HEK293 (cell line): Measurements from ENCODE around the gene PTPRF.

Experiments used
- CTCF ChIA-PET: fragments of 350-600 bp; formaldehyde crosslinking; extraction: SDS; loops from one replicate; lab custom pipeline; 2021; ENCODE audit warnings: antibody characterized with exemption; lab: Yijun Ruan, JAX
- POLR2A ChIA-PET: fragments of 300-600 bp; formaldehyde crosslinking; extraction: SDS; loops from one replicate; lab custom pipeline; 2020; ENCODE audit warnings: antibody characterized with exemption, inconsistent platforms; lab: Yijun Ruan, JAX
- H3K27ac ChIP-seq: fragments of 200-500 bp; sonication (Bioruptor generic); 2 replicates; pipeline ENCODE4 v1.5.1; 2014; ENCODE audit warnings: low read depth, low read length, control low read depth, inconsistent platforms; ENCODE audit errors: extremely low read depth
- H3K36me3 ChIP-seq, 2 experiments: fragments of 200-500 bp in 1 of 2; sonication (Bioruptor generic) in 1 of 2; 1 replicate in 1 of 2; 2 replicates in 1 of 2; pipeline ENCODE4 v1.5.1; 2014 to 2017; ENCODE audit warnings: inconsistent platforms in 2 of 2, low read length in 2 of 2; ENCODE audit not compliant: control insufficient read depth in 2 of 2, insufficient read depth in 1 of 2
- H3K4me1 ChIP-seq: fragments of 200-500 bp; sonication (Bioruptor generic); 2 replicates; pipeline ENCODE4 v1.5.1; 2014; ENCODE audit warnings: mild to moderate bottlenecking, low read length, inconsistent platforms; ENCODE audit not compliant: control insufficient read depth, insufficient read depth
- H3K4me3 ChIP-seq: 2 replicates; pipeline ENCODE4 v1.5.1; 2011; ENCODE audit warnings: low read depth, mild to moderate bottlenecking, control low read depth, low read length, moderate library complexity
- H3K9me3 ChIP-seq: fragments of 200-500 bp; sonication (Bioruptor generic); 2 replicates; pipeline ENCODE4 v1.5.1; 2014; ENCODE audit warnings: low read depth, low read length, inconsistent platforms; ENCODE audit not compliant: control insufficient read depth, insufficient read depth
- ATF2 ChIP-seq: fragments of 450-650 bp; formaldehyde crosslinking; IDR thresholded peaks from 2 replicates; pipeline ENCODE4 v1.5.1; 2016; ENCODE audit warnings: missing biosample characterization, missing genetic modification characterization, low read depth
- GLI4 ChIP-seq: fragments of 450-650 bp; formaldehyde crosslinking; IDR thresholded peaks from 2 replicates; pipeline ENCODE4 v1.5.1; 2016; ENCODE audit warnings: missing biosample characterization, missing genetic modification characterization
- MZF1 ChIP-seq: fragments of 450-650 bp; formaldehyde crosslinking; IDR thresholded peaks from 2 replicates; pipeline ENCODE4 v1.5.1; 2017; ENCODE audit warnings: missing biosample characterization, missing genetic modification characterization, borderline replicate concordance
- OVOL3 ChIP-seq: fragments of 450-650 bp; formaldehyde crosslinking; IDR thresholded peaks from 2 replicates; pipeline ENCODE4 v1.5.1; 2016; ENCODE audit warnings: missing biosample characterization, missing genetic modification characterization
- WT1 ChIP-seq: fragments of 450-650 bp; formaldehyde crosslinking; IDR thresholded peaks from 2 replicates; pipeline ENCODE4 v1.5.1; 2016; ENCODE audit warnings: missing biosample characterization, missing genetic modification characterization
- ZNF155 ChIP-seq: fragments of 450-650 bp; formaldehyde crosslinking; IDR thresholded peaks from 2 replicates; pipeline ENCODE4 v1.5.1; 2016; ENCODE audit warnings: missing biosample characterization, missing genetic modification characterization
- ZNF202 ChIP-seq: fragments of 450-650 bp; formaldehyde crosslinking; IDR thresholded peaks from 2 replicates; pipeline ENCODE4 v1.5.1; 2016; ENCODE audit warnings: missing biosample characterization, missing genetic modification characterization, borderline replicate concordance
- ZNF366 ChIP-seq: fragments of 450-650 bp; formaldehyde crosslinking; conservative IDR thresholded peaks from 2 replicates; pipeline ENCODE4 v1.5.1; 2016; ENCODE audit warnings: missing biosample characterization, missing genetic modification characterization
- ZNF426 ChIP-seq: fragments of 450-650 bp; formaldehyde crosslinking; IDR thresholded peaks from 2 replicates; pipeline ENCODE4 v1.5.1; 2017; ENCODE audit warnings: missing biosample characterization, missing genetic modification characterization, mild to moderate bottlenecking, inconsistent platforms, moderate library complexity
- ZNF433 ChIP-seq: fragments of 450-650 bp; formaldehyde crosslinking; IDR thresholded peaks from 2 replicates; pipeline ENCODE4 v1.5.1; 2016; ENCODE audit warnings: missing biosample characterization, missing genetic modification characterization, low read depth
- ZNF48 ChIP-seq: fragments of 450-650 bp; formaldehyde crosslinking; IDR thresholded peaks from 2 replicates; pipeline ENCODE4 v1.5.1; 2016; ENCODE audit warnings: missing biosample characterization, missing genetic modification characterization
- ZNF571 ChIP-seq: fragments of 450-650 bp; formaldehyde crosslinking; IDR thresholded peaks from 2 replicates; pipeline ENCODE4 v1.5.0; 2017; ENCODE audit warnings: missing biosample characterization, missing genetic modification characterization
- ZNF585B ChIP-seq: fragments of 450-650 bp; formaldehyde crosslinking; IDR thresholded peaks from 2 replicates; pipeline ENCODE4 v1.5.1; 2016; ENCODE audit warnings: missing biosample characterization, missing genetic modification characterization
- ZNF792 ChIP-seq: fragments of 450-650 bp; formaldehyde crosslinking; IDR thresholded peaks from 2 replicates; pipeline ENCODE4 v1.5.1; 2016; ENCODE audit warnings: missing biosample characterization, missing genetic modification characterization
- TF ChIP-seq, protein P1 (sequence below): fragments of 450-650 bp; formaldehyde crosslinking; conservative IDR thresholded peaks from 2 replicates; pipeline ENCODE4 v1.5.1; 2016; ENCODE audit warnings: low read depth, missing biosample characterization, missing genetic modification characterization
- TF ChIP-seq, protein P2 (sequence below): fragments of 450-650 bp; formaldehyde crosslinking; IDR thresholded peaks from 2 replicates; pipeline ENCODE4 v1.5.1; 2016; ENCODE audit warnings: missing biosample characterization, missing genetic modification characterization

Gene PTPRF

DNA sequence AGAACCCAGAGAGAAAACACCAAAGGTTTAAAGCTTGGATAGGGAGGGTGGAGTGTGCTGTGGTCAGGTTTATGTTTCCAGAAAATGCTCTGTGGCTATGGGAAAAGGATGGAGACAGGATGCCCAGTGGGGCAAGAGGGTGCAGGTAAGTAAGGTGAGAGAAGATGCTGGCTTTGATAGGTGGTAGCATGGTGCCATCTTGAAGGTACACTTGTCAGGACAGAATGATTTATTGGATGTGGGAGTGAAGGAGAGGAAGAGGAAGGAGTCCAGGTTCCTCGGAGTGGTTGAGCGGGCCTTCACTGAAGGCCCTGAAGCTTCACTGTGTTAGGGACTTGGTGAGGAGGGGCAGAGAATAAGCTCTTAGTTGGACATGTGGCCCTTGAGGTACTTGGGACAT, 3.6 kb downstream of the PTPRF start (continued):
- TF ChIP-seq, protein P1, sequence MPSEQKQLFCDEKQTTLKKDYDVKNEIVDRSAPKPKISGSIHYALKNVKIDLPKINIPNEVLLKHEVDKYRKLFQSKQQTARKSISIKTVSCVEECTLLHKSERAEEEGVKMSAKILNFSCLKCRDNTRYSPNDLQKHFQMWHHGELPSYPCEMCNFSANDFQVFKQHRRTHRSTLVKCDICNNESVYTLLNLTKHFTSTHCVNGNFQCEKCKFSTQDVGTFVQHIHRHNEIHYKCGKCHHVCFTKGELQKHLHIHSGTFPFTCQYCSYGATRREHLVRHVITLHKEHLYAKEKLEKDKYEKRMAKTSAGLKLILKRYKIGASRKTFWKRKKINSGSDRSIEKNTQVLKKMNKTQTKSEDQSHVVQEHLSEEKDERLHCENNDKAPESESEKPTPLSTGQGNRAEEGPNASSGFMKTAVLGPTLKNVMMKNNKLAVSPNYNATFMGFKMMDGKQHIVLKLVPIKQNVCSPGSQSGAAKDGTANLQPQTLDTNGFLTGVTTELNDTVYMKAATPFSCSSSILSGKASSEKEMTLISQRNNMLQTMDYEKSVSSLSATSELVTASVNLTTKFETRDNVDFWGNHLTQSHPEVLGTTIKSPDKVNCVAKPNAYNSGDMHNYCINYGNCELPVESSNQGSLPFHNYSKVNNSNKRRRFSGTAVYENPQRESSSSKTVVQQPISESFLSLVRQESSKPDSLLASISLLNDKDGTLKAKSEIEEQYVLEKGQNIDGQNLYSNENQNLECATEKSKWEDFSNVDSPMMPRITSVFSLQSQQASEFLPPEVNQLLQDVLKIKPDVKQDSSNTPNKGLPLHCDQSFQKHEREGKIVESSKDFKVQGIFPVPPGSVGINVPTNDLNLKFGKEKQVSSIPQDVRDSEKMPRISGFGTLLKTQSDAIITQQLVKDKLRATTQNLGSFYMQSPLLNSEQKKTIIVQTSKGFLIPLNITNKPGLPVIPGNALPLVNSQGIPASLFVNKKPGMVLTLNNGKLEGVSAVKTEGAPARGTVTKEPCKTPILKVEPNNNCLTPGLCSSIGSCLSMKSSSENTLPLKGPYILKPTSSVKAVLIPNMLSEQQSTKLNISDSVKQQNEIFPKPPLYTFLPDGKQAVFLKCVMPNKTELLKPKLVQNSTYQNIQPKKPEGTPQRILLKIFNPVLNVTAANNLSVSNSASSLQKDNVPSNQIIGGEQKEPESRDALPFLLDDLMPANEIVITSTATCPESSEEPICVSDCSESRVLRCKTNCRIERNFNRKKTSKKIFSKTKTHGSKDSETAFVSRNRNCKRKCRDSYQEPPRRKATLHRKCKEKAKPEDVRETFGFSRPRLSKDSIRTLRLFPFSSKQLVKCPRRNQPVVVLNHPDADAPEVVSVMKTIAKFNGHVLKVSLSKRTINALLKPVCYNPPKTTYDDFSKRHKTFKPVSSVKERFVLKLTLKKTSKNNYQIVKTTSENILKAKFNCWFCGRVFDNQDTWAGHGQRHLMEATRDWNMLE (tag by site-specific recombination): no peak
- TF ChIP-seq ZNF571 (tag by site-specific recombination) (no peak), ZNF366 (tag by site-specific recombination) (no peak), ZNF202 (no peak)

DNA sequence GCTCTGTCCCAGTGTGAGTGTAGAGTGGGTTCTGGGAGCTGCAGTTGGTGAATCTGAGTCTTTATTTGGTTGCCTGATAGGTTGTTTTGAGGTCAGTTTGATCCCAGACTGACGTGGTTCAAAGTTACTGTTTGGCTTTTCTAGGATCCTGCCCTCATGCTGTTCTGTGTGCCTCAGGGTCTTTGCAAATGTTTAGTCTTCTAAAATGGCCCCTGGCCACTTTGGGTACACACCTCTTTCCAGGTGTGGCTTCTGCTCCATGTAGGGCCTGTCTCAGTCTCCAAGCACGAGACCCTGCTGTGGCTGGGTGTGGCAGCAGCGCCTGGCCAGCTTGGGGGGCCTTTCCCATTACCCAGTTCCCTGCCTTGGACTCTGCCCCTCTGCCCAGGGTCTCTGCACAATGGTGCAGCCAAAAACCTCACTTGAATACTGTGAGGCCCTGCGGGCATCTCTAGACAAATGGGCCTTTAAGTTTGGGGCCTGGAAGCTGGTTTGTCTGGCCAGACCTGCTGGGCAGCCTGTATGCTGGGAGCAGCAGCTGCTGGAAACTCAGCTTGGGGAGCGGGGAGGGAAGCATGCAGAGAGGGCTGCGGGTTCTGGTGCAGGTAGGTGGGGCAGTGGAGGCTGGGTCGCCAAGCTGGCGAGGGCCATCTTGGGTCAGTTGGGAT, 5.6 kb downstream of the PTPRF start:
- Histone ChIP-seq H3K4me3 (no peak overlapping the region), H3K4me1 (no peaks in the 10 kb centered on the region; the same call in 1 of the 2 replicates), H3K9me3 (no peaks in the 10 kb centered on the region), H3K27ac (no peak overlapping the region)
- ChIA-PET POLR2A (interaction anchor here (1.0 to 1.7 kb wide), 2 partner anchors 14 to 114 kb away, joined by 5 to 6 read pairs; partner anchors contain the start of gene KDM4A), CTCF (no interaction called here)
- no peak for TF ChIP-seq ZNF433 (tag by site-specific recombination)
- TF ChIP-seq GLI4 (tag by site-specific recombination): no peak
- TF ChIP-seq, protein P2, sequence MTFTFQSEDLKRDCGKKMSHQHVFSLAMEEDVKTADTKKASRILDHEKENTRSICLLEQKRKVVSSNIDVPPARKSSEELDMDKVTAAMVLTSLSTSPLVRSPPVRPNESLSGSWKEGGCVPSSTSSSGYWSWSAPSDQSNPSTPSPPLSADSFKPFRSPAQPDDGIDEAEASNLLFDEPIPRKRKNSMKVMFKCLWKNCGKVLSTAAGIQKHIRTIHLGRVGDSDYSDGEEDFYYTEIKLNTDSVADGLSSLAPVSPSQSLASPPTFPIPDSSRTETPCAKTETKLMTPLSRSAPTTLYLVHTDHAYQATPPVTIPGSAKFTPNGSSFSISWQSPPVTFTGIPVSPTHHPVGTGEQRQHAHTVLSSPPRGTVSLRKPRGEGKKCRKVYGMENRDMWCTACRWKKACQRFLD (tag by site-specific recombination): no peak
- TF ChIP-seq ZNF48 (tag by site-specific recombination): no peak
- no peak for TF ChIP-seq ZNF585B
- TF ChIP-seq OVOL3 (tag by site-specific recombination): no peak
- TF ChIP-seq ZNF792: no peak
- no peak for TF ChIP-seq ZNF155 (tag by site-specific recombination)
- no peak for TF ChIP-seq ZNF426 (tag by site-specific recombination)
- TF ChIP-seq MZF1 (tag by site-specific recombination): no peak
- TF ChIP-seq WT1 (tag by site-specific recombination): no peak
- no peak for TF ChIP-seq ATF2 (tag by site-specific recombination)
- TF ChIP-seq, all 188 proteins: peak for 0
- H3K36me3 ChIP-seq: peaks cover 0 to 48% of the 10 kb centered on the region in 2 experiments; a peak in 1 of 3 replicates
